DOHH2 (cell line): Measurements from ENCODE around the gene CUEDC1.

Experiments used
- EZH2phosphoT487 ChIP-seq: fragments of 200-600 bp; sonication (generic); IDR thresholded peaks from 2 replicates; pipeline ENCODE4 v1.6.1; 2017; ENCODE audit warnings: borderline replicate concordance, mild to moderate bottlenecking, antibody characterized with exemption, low read length, moderate library complexity, mixed read lengths
- TF ChIP-seq, protein P1 (sequence below): fragments of 200-600 bp; sonication (generic); IDR thresholded peaks from one replicate; pipeline ENCODE4 v1.5.1; 2014; ENCODE audit warnings: antibody characterized with exemption, mild to moderate bottlenecking, low read depth, low read length; ENCODE audit not compliant: poor library complexity, severe bottlenecking

DNA sequence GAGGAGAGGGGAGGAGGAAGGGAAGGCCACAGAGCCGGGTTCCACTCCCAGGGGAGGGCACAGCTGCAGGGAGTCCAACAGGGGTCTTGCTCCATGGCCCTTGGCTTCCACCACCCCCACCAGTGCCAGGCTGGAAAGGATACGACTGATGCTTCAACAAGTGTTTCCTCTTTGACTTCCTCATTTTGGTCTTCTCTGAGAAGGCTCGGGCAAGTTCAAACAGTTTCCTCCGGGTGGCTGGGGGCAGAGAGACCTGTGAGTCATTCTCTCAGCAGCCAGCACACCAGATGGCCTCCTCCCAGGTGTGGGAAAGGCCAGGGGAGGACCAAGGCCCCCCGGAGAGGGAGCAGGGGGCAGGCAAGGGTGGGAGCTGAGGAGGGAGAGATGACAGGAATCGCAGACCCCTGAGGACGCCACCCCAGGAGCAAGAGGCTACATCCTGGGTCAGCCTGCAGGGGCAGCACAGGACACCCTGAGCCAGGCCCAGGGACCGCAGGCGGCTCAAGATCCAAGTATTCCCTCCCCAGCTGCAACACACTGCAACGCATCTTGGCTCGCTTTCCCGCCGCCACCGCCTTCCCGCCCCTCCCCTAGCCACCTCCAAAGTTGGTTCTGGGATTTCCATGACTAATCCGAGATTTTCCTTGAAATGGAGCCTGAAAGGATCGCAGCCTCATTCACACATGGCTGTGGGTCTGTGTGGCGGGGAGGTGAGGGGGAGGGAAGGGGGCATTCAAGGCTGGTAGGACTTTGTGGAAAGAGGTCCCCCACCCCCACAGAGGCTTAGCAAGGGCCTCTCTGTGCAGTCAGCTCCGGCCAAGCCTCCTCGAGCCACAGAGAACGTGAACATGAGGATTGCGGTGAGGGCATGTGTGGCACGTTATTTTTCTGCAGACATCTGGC, 87.0 kb downstream of the CUEDC1 start:
- TF ChIP-seq, protein P1, sequence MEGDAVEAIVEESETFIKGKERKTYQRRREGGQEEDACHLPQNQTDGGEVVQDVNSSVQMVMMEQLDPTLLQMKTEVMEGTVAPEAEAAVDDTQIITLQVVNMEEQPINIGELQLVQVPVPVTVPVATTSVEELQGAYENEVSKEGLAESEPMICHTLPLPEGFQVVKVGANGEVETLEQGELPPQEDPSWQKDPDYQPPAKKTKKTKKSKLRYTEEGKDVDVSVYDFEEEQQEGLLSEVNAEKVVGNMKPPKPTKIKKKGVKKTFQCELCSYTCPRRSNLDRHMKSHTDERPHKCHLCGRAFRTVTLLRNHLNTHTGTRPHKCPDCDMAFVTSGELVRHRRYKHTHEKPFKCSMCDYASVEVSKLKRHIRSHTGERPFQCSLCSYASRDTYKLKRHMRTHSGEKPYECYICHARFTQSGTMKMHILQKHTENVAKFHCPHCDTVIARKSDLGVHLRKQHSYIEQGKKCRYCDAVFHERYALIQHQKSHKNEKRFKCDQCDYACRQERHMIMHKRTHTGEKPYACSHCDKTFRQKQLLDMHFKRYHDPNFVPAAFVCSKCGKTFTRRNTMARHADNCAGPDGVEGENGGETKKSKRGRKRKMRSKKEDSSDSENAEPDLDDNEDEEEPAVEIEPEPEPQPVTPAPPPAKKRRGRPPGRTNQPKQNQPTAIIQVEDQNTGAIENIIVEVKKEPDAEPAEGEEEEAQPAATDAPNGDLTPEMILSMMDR, result peak; percentile 49
- no peak for TF ChIP-seq EZH2phosphoT487
